GM23338 (cell line): ENCODE data around the gene DFFB.

Experiments used
- CREB1 ChIP-seq: fragments of 250-450 bp; sonication (Bioruptor Pico); IDR thresholded peaks from 2 replicates; pipeline ENCODE4 v1.5.0; 2020; ENCODE audit warnings: low read depth, mild to moderate bottlenecking, moderate library complexity
- EZH2 ChIP-seq: fragments of 200-600 bp; sonication (generic); IDR thresholded peaks from one replicate; pipeline ENCODE4 v1.8.0; 2017; ENCODE audit warnings: antibody characterized with exemption, mild to moderate bottlenecking, low read depth; ENCODE audit not compliant: unreplicated experiment
- EZH2phosphoT487 ChIP-seq: fragments of 200-600 bp; sonication (generic); IDR thresholded peaks from one replicate; pipeline ENCODE4 v1.8.1; 2018; ENCODE audit warnings: antibody characterized with exemption; ENCODE audit not compliant: unreplicated experiment
- JUNB ChIP-seq: IDR thresholded peaks from one replicate; pipeline ENCODE4 v1.6.1; 2016; ENCODE audit warnings: antibody characterized with exemption; ENCODE audit not compliant: unreplicated experiment
- NANOG ChIP-seq: IDR thresholded peaks from 2 replicates; pipeline ENCODE4 v1.6.1; 2016; ENCODE audit warnings: antibody characterized with exemption, borderline replicate concordance
- POLR2AphosphoS5 ChIP-seq: IDR thresholded peaks from 2 replicates; pipeline ENCODE4 v1.6.1; 2016; ENCODE audit warnings: antibody characterized with exemption, low read depth
- STAT1 ChIP-seq: IDR thresholded peaks from one replicate; pipeline ENCODE4 v1.6.1; 2016; ENCODE audit warnings: antibody characterized with exemption; ENCODE audit not compliant: unreplicated experiment
- ZNF114 ChIP-seq: fragments of 250-450 bp; sonication (Bioruptor Pico); IDR thresholded peaks from 2 replicates; pipeline ENCODE4 v1.5.0; 2020; ENCODE audit warnings: mild to moderate bottlenecking, moderate library complexity
- ZNF331 ChIP-seq: fragments of 250-450 bp; sonication (Bioruptor Pico); IDR thresholded peaks from 2 replicates; pipeline ENCODE4 v1.5.0; 2020; ENCODE audit warnings: low read depth, mild to moderate bottlenecking, moderate library complexity
- TF ChIP-seq, protein P1 (sequence below), 2 experiments: fragments of 200-600 bp in 1 of 2; sonication (generic) in 1 of 2; conservative IDR thresholded peaks; 2 replicates each; pipeline versions ENCODE4 v1.5.1 to v1.6.1; 2016 to 2017; ENCODE audit warnings: antibody characterized with exemption in 2 of 2, low read depth in 2 of 2, mild to moderate bottlenecking in 2 of 2, moderate library complexity in 1 of 2
- TF ChIP-seq, protein P2 (sequence below): IDR thresholded peaks from one replicate; pipeline ENCODE4 v1.6.1; 2018; ENCODE audit warnings: antibody characterized with exemption; ENCODE audit not compliant: unreplicated experiment
- TF ChIP-seq, protein P3 (sequence below): IDR thresholded peaks from 2 replicates; pipeline ENCODE4 v1.6.1; 2016; ENCODE audit warnings: antibody characterized with exemption

DNA sequence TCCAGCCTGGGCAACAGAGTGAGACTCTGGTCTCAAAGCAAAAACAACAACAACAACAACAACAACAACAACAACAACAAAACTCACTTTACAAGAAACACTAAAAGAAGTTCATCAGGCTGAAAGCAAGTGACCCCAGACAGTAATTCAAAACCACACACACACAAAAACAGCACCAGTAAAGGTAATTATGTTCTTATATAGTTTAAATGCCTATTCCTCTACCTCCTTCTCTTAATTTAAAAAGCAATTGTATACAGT is 41.1 kb downstream of the DFFB start:
- TF ChIP-seq, protein P1, sequence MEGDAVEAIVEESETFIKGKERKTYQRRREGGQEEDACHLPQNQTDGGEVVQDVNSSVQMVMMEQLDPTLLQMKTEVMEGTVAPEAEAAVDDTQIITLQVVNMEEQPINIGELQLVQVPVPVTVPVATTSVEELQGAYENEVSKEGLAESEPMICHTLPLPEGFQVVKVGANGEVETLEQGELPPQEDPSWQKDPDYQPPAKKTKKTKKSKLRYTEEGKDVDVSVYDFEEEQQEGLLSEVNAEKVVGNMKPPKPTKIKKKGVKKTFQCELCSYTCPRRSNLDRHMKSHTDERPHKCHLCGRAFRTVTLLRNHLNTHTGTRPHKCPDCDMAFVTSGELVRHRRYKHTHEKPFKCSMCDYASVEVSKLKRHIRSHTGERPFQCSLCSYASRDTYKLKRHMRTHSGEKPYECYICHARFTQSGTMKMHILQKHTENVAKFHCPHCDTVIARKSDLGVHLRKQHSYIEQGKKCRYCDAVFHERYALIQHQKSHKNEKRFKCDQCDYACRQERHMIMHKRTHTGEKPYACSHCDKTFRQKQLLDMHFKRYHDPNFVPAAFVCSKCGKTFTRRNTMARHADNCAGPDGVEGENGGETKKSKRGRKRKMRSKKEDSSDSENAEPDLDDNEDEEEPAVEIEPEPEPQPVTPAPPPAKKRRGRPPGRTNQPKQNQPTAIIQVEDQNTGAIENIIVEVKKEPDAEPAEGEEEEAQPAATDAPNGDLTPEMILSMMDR (conservative IDR thresholded peaks at IDR 0.05; ENCODE audit: low read depth in 2 of 2): no peak
- TF ChIP-seq, protein P2, sequence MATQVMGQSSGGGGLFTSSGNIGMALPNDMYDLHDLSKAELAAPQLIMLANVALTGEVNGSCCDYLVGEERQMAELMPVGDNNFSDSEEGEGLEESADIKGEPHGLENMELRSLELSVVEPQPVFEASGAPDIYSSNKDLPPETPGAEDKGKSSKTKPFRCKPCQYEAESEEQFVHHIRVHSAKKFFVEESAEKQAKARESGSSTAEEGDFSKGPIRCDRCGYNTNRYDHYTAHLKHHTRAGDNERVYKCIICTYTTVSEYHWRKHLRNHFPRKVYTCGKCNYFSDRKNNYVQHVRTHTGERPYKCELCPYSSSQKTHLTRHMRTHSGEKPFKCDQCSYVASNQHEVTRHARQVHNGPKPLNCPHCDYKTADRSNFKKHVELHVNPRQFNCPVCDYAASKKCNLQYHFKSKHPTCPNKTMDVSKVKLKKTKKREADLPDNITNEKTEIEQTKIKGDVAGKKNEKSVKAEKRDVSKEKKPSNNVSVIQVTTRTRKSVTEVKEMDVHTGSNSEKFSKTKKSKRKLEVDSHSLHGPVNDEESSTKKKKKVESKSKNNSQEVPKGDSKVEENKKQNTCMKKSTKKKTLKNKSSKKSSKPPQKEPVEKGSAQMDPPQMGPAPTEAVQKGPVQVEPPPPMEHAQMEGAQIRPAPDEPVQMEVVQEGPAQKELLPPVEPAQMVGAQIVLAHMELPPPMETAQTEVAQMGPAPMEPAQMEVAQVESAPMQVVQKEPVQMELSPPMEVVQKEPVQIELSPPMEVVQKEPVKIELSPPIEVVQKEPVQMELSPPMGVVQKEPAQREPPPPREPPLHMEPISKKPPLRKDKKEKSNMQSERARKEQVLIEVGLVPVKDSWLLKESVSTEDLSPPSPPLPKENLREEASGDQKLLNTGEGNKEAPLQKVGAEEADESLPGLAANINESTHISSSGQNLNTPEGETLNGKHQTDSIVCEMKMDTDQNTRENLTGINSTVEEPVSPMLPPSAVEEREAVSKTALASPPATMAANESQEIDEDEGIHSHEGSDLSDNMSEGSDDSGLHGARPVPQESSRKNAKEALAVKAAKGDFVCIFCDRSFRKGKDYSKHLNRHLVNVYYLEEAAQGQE: no peak
- no peak for TF ChIP-seq POLR2AphosphoS5
- no peak for TF ChIP-seq EZH2
- TF ChIP-seq EZH2phosphoT487: no peak
- TF ChIP-seq CREB1 (CRISPR knock-in tag): no peak
- TF ChIP-seq, protein P3, sequence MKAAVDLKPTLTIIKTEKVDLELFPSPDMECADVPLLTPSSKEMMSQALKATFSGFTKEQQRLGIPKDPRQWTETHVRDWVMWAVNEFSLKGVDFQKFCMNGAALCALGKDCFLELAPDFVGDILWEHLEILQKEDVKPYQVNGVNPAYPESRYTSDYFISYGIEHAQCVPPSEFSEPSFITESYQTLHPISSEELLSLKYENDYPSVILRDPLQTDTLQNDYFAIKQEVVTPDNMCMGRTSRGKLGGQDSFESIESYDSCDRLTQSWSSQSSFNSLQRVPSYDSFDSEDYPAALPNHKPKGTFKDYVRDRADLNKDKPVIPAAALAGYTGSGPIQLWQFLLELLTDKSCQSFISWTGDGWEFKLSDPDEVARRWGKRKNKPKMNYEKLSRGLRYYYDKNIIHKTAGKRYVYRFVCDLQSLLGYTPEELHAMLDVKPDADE: no peak
- no peak for TF ChIP-seq JUNB
- no peak for TF ChIP-seq ZNF331 (CRISPR knock-in tag)
- no peak for TF ChIP-seq NANOG
- no peak for TF ChIP-seq ZNF114 (CRISPR knock-in tag)
- no peak for TF ChIP-seq STAT1
